Thoracic aorta endothelial cell (primary cell): ENCODE results near the gene TTLL4. TPM values are rescaled to one million over a fixed set of nuclear protein-coding genes. Genes with fewer than 3 reads are reported as not detected.

Source experiments
- total RNA-seq: library from RNA; depleted of rRNA; stranded (reverse); fragments of >200 nt; gene quantifications from 2 replicates; pipeline ENCODE4 v1.2.3, GENCODE V29; 2012

Gene TTLL4
- 18.9 and 21.8 TPM in 2 replicates for total RNA-seq

DNA sequence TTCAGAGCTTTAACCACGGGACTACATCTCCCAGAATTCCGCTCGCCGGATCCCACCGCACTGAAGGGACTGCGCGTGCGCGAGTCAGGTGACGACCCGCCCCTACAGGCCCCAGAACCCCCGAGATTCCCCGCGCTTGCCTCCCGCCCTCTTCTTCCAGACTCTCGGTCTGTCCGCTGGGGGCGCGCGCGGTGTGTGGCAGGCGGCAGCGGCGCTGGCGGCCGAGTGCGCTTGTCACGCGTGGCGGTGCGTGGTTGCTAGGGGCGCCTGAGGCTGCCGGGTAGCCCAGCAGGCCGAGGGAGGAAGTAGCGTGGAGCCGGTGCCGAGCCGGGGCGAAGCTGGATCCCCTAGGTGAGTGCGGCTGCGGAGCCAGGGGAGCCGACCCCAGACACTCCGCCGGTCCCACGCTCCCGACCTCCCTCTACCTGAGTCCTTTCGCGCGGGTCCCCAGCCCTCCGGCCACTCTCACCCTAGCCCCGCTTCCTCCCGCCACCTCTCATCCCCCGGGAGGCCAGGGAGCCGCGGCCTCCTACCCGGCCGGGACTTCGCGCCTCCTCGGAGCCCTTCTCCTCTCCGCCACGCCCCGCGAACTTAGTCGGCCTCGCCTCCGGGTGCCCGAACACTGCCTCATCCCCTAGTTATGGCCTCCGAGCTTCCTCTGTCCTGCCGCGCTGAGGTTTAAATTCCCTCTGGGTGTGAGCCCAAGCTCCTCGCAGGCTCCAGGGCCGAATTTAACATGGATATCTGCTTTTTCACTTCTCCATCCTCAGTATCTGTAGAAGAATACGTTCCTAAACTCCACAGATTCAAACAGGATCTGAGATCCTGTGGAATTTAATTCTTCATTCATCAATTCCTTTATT is at the start of gene TTLL4:
TTLL4 (plus strand) TSS at position 149 of the 863 bp plus-strand sequence. CDS start 26,842 bp downstream, outside the sequence.

GRCh38 chr2:218671654-218672566 is 38.7 kb upstream of the TTLL4 start, which contains the start of the genes RNF25 and STK36:
Gene RNF25, minus strand, starts transcription at chr2:218672002. Its CDS starts 32 bp downstream, at chr2:218671970.
Gene STK36, plus strand, starts transcription at chr2:218672086. Its CDS starts 744 bp downstream, at chr2:218672830.

DNA sequence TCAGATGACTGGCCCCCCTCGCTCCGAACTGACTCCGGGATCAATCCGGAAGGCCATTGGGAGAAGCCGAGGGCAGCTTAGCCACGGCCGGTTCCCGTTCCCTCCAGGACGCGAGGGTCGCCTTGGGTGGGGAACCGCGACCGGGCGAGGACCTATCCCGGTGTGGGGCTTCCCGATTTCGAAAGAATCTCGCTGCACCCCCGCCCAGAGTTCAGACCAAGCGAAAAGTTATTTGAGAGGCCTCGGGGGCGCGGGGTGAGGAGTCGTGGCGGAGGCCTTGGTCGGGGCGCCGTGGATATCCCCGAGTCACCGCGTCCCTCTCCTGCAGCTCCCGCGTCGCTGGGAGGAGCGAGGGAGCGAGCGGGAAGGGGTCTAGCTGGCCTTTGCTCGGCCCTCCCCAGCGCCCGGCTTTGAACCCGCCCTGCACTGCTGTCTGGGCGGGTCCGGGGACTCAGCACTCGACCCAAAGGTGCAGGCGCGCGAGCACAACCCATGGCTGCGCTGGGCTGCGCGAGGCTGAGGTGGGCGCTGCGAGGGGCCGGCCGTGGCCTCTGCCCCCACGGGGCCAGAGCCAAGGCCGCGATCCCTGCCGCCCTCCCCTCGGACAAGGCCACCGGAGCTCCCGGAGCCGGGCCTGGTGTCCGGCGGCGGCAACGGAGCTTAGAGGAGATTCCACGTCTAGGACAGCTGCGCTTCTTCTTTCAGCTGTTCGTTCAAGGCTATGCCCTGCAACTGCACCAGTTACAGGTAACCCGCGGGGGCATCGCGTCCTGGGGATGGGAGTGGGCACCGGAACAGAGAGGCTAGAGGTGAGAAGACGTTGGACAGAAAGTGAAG is 71.3 kb downstream of the TTLL4 start, which contains the start of gene CYP27A1:
CYP27A1 (plus strand) TSS at position 457 of the 837 bp plus-strand sequence; CDS start at position 493, 36 bp downstream.

Other genes with a start within 250 kb of the TTLL4 start
- gene USP37, start 142.5 kb upstream of the TTLL4 start, total RNA-seq: 21.1 and 21.3 TPM in 2 replicates
- 87.9 and 115 TPM in 2 replicates for gene CNOT9, start 142.0 kb upstream of the TTLL4 start, total RNA-seq
- 0.79 and 2.3 TPM in 2 replicates for gene PLCD4, start 102.9 kb upstream of the TTLL4 start, total RNA-seq
- 21.4 and 24.7 TPM in 2 replicates for gene ZNF142, start 51.2 kb upstream of the TTLL4 start, total RNA-seq
- 44.9 and 46.7 TPM in 2 replicates for gene BCS1L, start 51.2 kb upstream of the TTLL4 start, total RNA-seq
- 20.3 and 24.2 TPM in 2 replicates for gene RNF25, start 38.8 kb upstream of the TTLL4 start, total RNA-seq
- gene STK36, start 38.7 kb upstream of the TTLL4 start, total RNA-seq: 23.5 and 24.8 TPM in 2 replicates
- gene CYP27A1, start 71.3 kb downstream of the TTLL4 start, total RNA-seq: 4.1 and 6.4 TPM in 2 replicates
- gene PRKAG3, start 121.0 kb downstream of the TTLL4 start, total RNA-seq: not detected in 2 replicates
- gene WNT6, start 149.0 kb downstream of the TTLL4 start, total RNA-seq: not detected in 2 replicates
- gene WNT10A, start 170.0 kb downstream of the TTLL4 start, total RNA-seq: 0.07 TPM in 1 of 2 replicates, not detected in the other
- gene CDK5R2, start 248.8 kb downstream of the TTLL4 start, total RNA-seq: not detected in 2 replicates